WERI-Rb-1 (cell line): ENCODE results near the gene FGF2.

Source experiments
- DNase-seq: peaks from one replicate; pipeline ENCODE4 v3.0.0-alpha.2; 2020
- H3K27ac ChIP-seq: fragments of 250-450 bp; sonication (Bioruptor Pico); 2 replicates; pipeline ENCODE4 v1.5.1; 2020; ENCODE audit warnings: mild to moderate bottlenecking, moderate library complexity
- H3K27me3 ChIP-seq: fragments of 250-450 bp; sonication (Bioruptor Pico); 2 replicates; pipeline ENCODE4 v1.5.1; 2021; ENCODE audit warnings: mild to moderate bottlenecking, low read depth, moderate library complexity; ENCODE audit not compliant: insufficient read depth, severe bottlenecking
- H3K36me3 ChIP-seq: fragments of 250-450 bp; sonication (Bioruptor Pico); 2 replicates; pipeline ENCODE4 v1.5.1; 2020; ENCODE audit warnings: mild to moderate bottlenecking, moderate library complexity
- H3K4me3 ChIP-seq: 2 replicates; pipeline ENCODE4 v1.5.1; 2011; ENCODE audit warnings: low read depth, mild to moderate bottlenecking, control low read depth, low read length
- H3K9me3 ChIP-seq: fragments of 250-450 bp; sonication (Bioruptor Pico); 2 replicates; pipeline ENCODE4 v1.5.1; 2021; ENCODE audit warnings: mild to moderate bottlenecking, moderate library complexity; ENCODE audit not compliant: severe bottlenecking
- CTCF ChIP-seq: IDR thresholded peaks from 2 replicates; pipeline ENCODE4 v1.5.1; 2011; ENCODE audit warnings: low read depth, mild to moderate bottlenecking, control low read depth, inconsistent platforms, low read length

FGF2 gene

DNA sequence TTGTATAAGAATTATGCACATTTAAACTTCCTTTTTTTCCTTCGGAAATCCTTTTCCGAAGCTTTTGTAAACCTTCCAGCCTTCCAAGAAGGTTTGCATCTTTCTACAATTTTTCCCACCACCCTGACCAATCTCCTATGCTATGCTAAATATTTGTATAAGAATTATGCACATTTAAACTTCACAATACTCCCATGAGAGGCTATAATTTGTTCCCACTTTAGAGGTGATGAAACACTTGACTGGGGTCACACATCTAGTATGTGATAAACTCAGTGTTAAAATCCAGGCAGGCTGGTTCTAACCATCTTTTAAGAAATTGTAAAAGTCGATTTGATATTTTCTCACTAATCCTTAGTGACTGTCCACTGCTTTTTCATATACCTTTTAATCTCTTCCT is 73.7 kb downstream of the FGF2 start:
- no peak overlapping the region for H3K4me3 ChIP-seq
- DNase-seq, result no peak
- no peaks in the 10 kb centered on the region for H3K27me3 ChIP-seq
- no peaks in the 10 kb centered on the region for H3K36me3 ChIP-seq
- no peak overlapping the region for H3K27ac ChIP-seq
- no peaks in the 10 kb centered on the region for H3K9me3 ChIP-seq
- TF ChIP-seq CTCF, result no peak

DNA sequence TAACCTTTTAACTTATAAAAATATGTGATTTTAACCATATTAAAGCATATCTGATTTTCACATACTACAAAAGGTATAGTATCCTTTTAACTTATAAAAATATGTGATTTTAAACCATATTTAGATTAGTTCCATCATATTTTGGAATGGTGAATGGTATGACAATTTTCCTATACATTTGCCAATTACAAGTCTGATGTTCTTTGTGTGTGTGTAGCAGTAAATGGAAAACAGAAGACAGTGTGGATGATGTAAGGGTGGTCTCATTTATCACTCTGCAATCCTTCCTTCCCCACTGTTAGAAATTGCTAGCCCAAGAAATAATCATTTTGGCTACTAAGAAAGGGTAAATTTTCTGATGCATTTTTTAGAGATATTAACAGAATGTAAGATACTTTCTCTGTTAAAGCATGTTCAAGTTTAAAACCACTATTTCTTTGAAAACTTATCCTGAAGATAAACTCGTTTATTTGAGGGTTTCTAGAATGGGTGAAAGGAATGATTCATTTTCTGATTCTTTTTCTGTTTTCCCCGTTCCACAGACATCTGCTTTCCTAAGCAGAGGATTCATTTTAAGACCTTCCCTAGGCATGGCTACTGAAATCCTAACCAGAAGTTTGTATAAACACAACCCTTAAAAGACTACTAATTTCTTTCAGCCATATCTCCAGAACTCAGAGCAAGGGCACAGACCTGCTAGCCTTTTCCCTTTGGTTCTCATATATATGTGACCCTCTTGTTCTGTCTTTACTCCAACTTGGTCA is 74.8 kb downstream of the FGF2 start:
- no peak for DNase-seq
- Histone ChIP-seq H3K27ac (no peak overlapping the region), H3K36me3 (no peaks in the 10 kb centered on the region; the same call in 1 of the 2 replicates), H3K27me3 (no peaks in the 10 kb centered on the region), H3K9me3 (no peaks in the 10 kb centered on the region), H3K4me3 (no peak overlapping the region)
- no peak for TF ChIP-seq CTCF

GRCh38 chr4:122903766-122904288 is 77.2 kb downstream of the FGF2 start:
- Histone ChIP-seq H3K27ac (no peak overlapping the region), H3K36me3 (no peaks in the 10 kb centered on the region; the same call in 1 of the 2 replicates), H3K4me3 (no peak overlapping the region), H3K27me3 (no peaks in the 10 kb centered on the region), H3K9me3 (no peaks in the 10 kb centered on the region)
- TF ChIP-seq CTCF, result no peak
- no peak for DNase-seq

- no peak for TF ChIP-seq CTCF
- Histone ChIP-seq H3K4me3 (no peak overlapping the region), H3K9me3 (no peaks in the 10 kb centered on the region), H3K36me3 (no peaks in the 10 kb centered on the region; the same call in 1 of the 2 replicates), H3K27ac (no peak overlapping the region), H3K27me3 (no peaks in the 10 kb centered on the region)
- no peak for DNase-seq
Measured at GRCh38 chr4:122906859-122907305, 80.3 kb downstream of the FGF2 start.

DNA sequence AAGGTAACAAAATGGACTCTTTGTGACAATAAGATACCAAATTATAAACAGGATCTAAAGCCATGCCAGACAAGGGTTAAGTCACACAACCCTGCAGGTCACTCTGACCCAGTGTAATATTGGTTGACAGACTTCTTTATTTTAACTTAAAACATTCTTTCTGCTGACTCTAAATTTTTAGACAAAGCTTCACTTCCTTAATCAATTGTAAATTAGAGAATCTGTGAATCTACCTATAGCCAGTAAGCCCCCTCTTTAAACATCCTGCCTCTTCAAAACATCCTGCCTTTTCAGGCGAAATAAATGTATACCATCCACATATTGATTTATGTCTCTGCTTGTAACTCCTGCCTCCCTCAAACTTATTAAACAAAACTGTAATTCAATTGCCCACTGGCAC is 81.6 kb downstream of the FGF2 start:
- Histone ChIP-seq H3K4me3 (no peak overlapping the region), H3K27me3 (no peaks in the 10 kb centered on the region), H3K9me3 (no peaks in the 10 kb centered on the region), H3K27ac (no peak overlapping the region), H3K36me3 (no peaks in the 10 kb centered on the region; the same call in 1 of the 2 replicates)
- no peak for DNase-seq
- no peak for TF ChIP-seq CTCF
